Astrocyte (in vitro differentiated cells and primary cell): ENCODE results near the gene SH3RF2. TPM values are rescaled to one million over a fixed set of nuclear protein-coding genes. Genes with fewer than 3 reads are reported as not detected.

Experiments used
- DNase-seq: peaks from one replicate; pipeline ENCODE4 v3.0.0-alpha.2; 2010; ENCODE audit warnings: low read depth
- FAIRE-seq: peaks from 2 replicates; lab custom pipeline; 2011; peaks lifted over from hg19 to GRCh38; lab: Jason Lieb, UNC
- H2AFZ ChIP-seq: 2 replicates; pipeline ENCODE4 v1.6.0; 2012; ENCODE audit warnings: low read depth, low read length, inconsistent platforms
- H3K27ac ChIP-seq: 2 replicates; pipeline ENCODE4 v1.5.1; 2011; ENCODE audit warnings: low read depth, low read length, inconsistent platforms
- H3K27me3 ChIP-seq: 2 replicates; pipeline ENCODE4 v1.6.0; 2011; ENCODE audit warnings: low read length, inconsistent platforms; ENCODE audit not compliant: insufficient read depth
- H3K36me3 ChIP-seq: 2 replicates; pipeline ENCODE4 v1.5.1; 2011; ENCODE audit warnings: low read length, inconsistent platforms; ENCODE audit not compliant: insufficient read depth
- H3K4me1 ChIP-seq: 2 replicates; pipeline ENCODE4 v1.5.1; 2011; ENCODE audit warnings: low read length, inconsistent platforms; ENCODE audit not compliant: insufficient read depth
- H3K4me2 ChIP-seq: 2 replicates; pipeline ENCODE4 v1.6.0; 2012; ENCODE audit warnings: low read length, inconsistent platforms
- H3K4me3 ChIP-seq: 2 replicates; pipeline ENCODE4 v1.5.1; 2011; ENCODE audit warnings: low read depth, mild to moderate bottlenecking, low read length, inconsistent platforms; ENCODE audit not compliant: insufficient read depth
- H3K79me2 ChIP-seq: 2 replicates; pipeline ENCODE4 v1.6.0; 2012; ENCODE audit warnings: mild to moderate bottlenecking, low read length, inconsistent platforms; ENCODE audit not compliant: insufficient read depth
- H3K9ac ChIP-seq: 2 replicates; pipeline ENCODE4 v1.6.0; 2012; ENCODE audit warnings: mild to moderate bottlenecking, low read length, inconsistent platforms
- H3K9me3 ChIP-seq: 2 replicates; pipeline ENCODE4 v1.5.1; 2012; ENCODE audit warnings: low read depth, mild to moderate bottlenecking, low read length, inconsistent platforms; ENCODE audit not compliant: insufficient read depth
- H4K20me1 ChIP-seq: 2 replicates; pipeline ENCODE4 v1.6.0; 2012; ENCODE audit warnings: low read length, inconsistent platforms; ENCODE audit not compliant: insufficient read depth
- H3K27ac Mint-ChIP-seq: one replicate; pipeline ENCODE4 v1.8.0; 2021; ENCODE audit warnings: mild to moderate bottlenecking, mixed read lengths; ENCODE audit not compliant: unreplicated experiment
- H3K27me3 Mint-ChIP-seq: one replicate; pipeline ENCODE4 v1.8.0; 2021; ENCODE audit warnings: low read depth, mixed read lengths; ENCODE audit not compliant: unreplicated experiment
- H3K36me3 Mint-ChIP-seq: one replicate; pipeline ENCODE4 v1.8.0; 2021; ENCODE audit warnings: low read depth, mixed read lengths; ENCODE audit not compliant: unreplicated experiment
- H3K4me1 Mint-ChIP-seq: one replicate; pipeline ENCODE4 v1.8.0; 2021; ENCODE audit warnings: low read depth, mixed read lengths; ENCODE audit not compliant: unreplicated experiment
- H3K4me3 Mint-ChIP-seq: one replicate; pipeline ENCODE4 v1.8.0; 2021; ENCODE audit warnings: mild to moderate bottlenecking, moderate library complexity, mixed read lengths; ENCODE audit not compliant: unreplicated experiment
- H3K9me3 Mint-ChIP-seq: one replicate; pipeline ENCODE4 v1.8.0; 2021; ENCODE audit warnings: mild to moderate bottlenecking, mixed read lengths; ENCODE audit not compliant: unreplicated experiment
- EZH2 ChIP-seq: IDR thresholded peaks from 2 replicates; pipeline ENCODE4 v1.6.1; 2012; ENCODE audit warnings: mild to moderate bottlenecking, low read length, inconsistent platforms; ENCODE audit not compliant: insufficient read depth
- total RNA-seq: library from RNA; stranded (reverse); gene quantifications from 2 replicates; pipeline ENCODE4 v1.2.1, GENCODE V29; 2021
- TF ChIP-seq, protein P1 (sequence below): IDR thresholded peaks from 2 replicates; pipeline ENCODE4 v1.5.1; 2011; ENCODE audit warnings: low read depth, mild to moderate bottlenecking, inconsistent platforms, low read length, moderate library complexity; ENCODE audit not compliant: insufficient read depth

The SH3RF2 gene
- total RNA-seq, 1 donor from 2014 or later = 12.3 TPM

DNA sequence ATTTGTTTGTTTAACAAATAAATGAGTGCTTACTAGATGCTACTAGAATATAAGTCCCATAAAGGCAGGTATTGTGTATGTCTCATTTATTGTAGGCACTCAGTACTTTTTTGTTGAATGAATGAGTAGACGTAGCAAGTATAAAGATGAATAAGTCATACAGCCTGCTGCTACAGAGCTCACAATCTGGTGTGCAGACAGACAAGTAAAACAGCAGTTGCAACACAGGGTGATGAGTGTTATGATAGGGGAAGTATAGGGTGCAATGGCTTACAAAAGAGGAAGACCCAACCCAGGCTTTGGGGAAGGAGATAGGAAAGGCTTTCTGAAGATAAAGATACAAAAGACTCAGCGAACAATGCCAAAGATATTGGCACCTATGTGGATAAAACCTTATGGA is 47.7 kb downstream of the SH3RF2 start:
- Mint-ChIP-seq H3K27ac (no peak overlapping the region), H3K27me3 (no peaks in the 10 kb centered on the region), H3K4me1 (peaks cover 15% of the 10 kb centered on the region), H3K4me3 (no peak overlapping the region), H3K36me3 (no peaks in the 10 kb centered on the region), H3K9me3 (no peaks in the 10 kb centered on the region)
- FAIRE-seq (no peak), DNase-seq (no peak)
- no peak for TF ChIP-seq EZH2
- TF ChIP-seq, protein P1, sequence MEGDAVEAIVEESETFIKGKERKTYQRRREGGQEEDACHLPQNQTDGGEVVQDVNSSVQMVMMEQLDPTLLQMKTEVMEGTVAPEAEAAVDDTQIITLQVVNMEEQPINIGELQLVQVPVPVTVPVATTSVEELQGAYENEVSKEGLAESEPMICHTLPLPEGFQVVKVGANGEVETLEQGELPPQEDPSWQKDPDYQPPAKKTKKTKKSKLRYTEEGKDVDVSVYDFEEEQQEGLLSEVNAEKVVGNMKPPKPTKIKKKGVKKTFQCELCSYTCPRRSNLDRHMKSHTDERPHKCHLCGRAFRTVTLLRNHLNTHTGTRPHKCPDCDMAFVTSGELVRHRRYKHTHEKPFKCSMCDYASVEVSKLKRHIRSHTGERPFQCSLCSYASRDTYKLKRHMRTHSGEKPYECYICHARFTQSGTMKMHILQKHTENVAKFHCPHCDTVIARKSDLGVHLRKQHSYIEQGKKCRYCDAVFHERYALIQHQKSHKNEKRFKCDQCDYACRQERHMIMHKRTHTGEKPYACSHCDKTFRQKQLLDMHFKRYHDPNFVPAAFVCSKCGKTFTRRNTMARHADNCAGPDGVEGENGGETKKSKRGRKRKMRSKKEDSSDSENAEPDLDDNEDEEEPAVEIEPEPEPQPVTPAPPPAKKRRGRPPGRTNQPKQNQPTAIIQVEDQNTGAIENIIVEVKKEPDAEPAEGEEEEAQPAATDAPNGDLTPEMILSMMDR = no peak
- Histone ChIP-seq H3K4me2 (no peak overlapping the region), H3K4me1 (peaks cover 31% of the 10 kb centered on the region), H3K79me2 (no peaks in the 10 kb centered on the region), H3K27ac (no peak overlapping the region), H3K4me3 (no peak overlapping the region), H3K36me3 (no peaks in the 10 kb centered on the region), H3K27me3 (no peaks in the 10 kb centered on the region), H2AFZ (no peak overlapping the region), H4K20me1 (no peaks in the 10 kb centered on the region), H3K9ac (no peak overlapping the region), H3K9me3 (no peaks in the 10 kb centered on the region)

DNA sequence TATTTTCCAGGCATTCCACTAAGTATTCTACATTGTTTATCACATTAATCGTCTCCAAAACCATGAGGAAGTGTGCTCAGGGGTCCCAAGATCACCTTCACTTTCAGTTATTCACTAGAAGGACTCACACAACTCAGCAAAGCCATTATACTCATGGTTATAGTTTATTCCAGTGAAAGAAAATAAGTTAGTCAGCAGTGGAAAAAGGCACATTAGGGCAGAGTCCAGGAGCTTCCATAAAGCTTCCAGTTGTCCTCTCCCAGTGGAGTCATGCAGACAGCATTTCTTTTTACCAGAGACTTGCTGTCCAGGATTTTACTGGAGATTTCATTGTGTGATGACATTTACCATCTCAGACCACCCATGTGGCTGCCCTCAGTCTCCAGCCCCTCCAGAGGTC is 51.5 kb downstream of the SH3RF2 start:
- Histone ChIP-seq H3K79me2 (peaks cover 4% of the 10 kb centered on the region), H3K4me1 (peaks cover 25% of the 10 kb centered on the region), H3K36me3 (no peaks in the 10 kb centered on the region), H3K9me3 (no peaks in the 10 kb centered on the region), H2AFZ (no peak overlapping the region), H3K27ac (no peak overlapping the region), H3K4me3 (no peak overlapping the region), H4K20me1 (no peaks in the 10 kb centered on the region), H3K4me2 (no peak overlapping the region), H3K9ac (no peak overlapping the region), H3K27me3 (no peaks in the 10 kb centered on the region)
- H3K36me3 Mint-ChIP-seq = peaks cover 6% of the 10 kb centered on the region
- peaks cover 4% of the 10 kb centered on the region for H3K4me1 Mint-ChIP-seq
- TF ChIP-seq EZH2 = no peak
- TF ChIP-seq, protein P1 = no peak
- no peaks in the 10 kb centered on the region for H3K27me3 Mint-ChIP-seq
- DNase-seq (no peak), FAIRE-seq (no peak)
- H3K4me3 Mint-ChIP-seq = no peak overlapping the region
- no peak overlapping the region for H3K27ac Mint-ChIP-seq
- peaks cover 4% of the 10 kb centered on the region for H3K9me3 Mint-ChIP-seq

GRCh38 chr5:145988993-145989392 is 52.6 kb downstream of the SH3RF2 start:
- peaks cover 6% of the 10 kb centered on the region for H3K9me3 Mint-ChIP-seq

More at GRCh38 chr5:145988993-145989392, 52.6 kb downstream of the SH3RF2 start:
- peaks cover 9% of the 10 kb centered on the region for H3K36me3 Mint-ChIP-seq
- H3K27ac Mint-ChIP-seq = no peak overlapping the region
- no peaks in the 10 kb centered on the region for H3K27me3 Mint-ChIP-seq
- Histone ChIP-seq H4K20me1 (no peaks in the 10 kb centered on the region), H3K36me3 (no peaks in the 10 kb centered on the region), H2AFZ (no peak overlapping the region), H3K9ac (no peak overlapping the region), H3K4me2 (no peak overlapping the region), H3K4me3 (no peak overlapping the region), H3K9me3 (no peaks in the 10 kb centered on the region), H3K27me3 (no peaks in the 10 kb centered on the region), H3K27ac (no peak overlapping the region), H3K79me2 (peaks cover 4% of the 10 kb centered on the region), H3K4me1 (peaks cover 25% of the 10 kb centered on the region)
- DNase-seq = no peak
- H3K4me1 Mint-ChIP-seq = peaks cover 4% of the 10 kb centered on the region
- no peak overlapping the region for H3K4me3 Mint-ChIP-seq
- FAIRE-seq = no peak
- TF ChIP-seq, protein P1 = no peak
- TF ChIP-seq EZH2 = no peak
